GM10847 (cell line): ENCODE results near the gene IGSF21.

Source experiments
- POLR2A ChIP-seq: IDR thresholded peaks from 2 replicates; pipeline ENCODE4 v1.6.1; 2011; ENCODE audit not compliant: insufficient read length; ENCODE audit errors: extremely low read depth

The IGSF21 gene

DNA sequence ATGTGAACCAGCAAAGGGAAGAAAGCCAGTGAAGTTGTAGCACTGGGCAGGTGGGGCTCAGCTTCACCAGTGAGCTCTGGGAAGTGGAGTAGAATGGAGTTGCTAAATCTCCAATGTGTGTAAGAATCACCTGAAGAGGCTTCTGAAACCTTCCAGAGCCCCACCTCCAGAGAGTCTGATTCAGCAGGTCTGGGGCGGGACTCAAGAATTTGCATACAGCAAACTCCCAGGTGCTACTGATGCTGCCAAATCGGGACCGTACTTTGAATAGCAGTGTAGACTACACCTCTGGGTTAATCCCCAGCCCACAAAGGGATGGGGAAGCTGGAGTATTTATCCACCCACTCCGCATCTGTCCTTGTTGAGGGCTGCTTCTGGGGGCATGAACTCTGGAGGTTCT, 154.3 kb downstream of the IGSF21 start:
- no peak for TF ChIP-seq POLR2A

DNA sequence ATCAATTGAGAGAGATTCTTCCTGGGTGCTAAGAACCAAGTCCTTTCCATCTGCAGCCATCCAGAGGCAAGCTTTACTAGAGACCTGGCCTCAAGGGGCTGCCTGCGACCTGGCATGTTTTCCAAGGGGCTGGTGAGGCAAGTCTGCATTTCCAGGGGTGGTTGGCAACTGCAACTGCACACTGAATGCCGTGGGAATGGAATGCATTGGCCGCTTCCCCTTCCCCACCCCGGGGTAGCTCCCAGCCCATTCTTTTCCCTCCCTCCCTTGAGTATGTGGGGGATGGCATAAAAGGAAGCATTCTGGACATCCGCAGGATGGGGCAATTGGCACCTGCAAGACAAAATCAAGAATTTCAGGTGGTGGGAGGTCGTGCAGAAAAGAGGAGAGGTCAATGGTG, 155.1 kb downstream of the IGSF21 start:
- no peak for TF ChIP-seq POLR2A

DNA sequence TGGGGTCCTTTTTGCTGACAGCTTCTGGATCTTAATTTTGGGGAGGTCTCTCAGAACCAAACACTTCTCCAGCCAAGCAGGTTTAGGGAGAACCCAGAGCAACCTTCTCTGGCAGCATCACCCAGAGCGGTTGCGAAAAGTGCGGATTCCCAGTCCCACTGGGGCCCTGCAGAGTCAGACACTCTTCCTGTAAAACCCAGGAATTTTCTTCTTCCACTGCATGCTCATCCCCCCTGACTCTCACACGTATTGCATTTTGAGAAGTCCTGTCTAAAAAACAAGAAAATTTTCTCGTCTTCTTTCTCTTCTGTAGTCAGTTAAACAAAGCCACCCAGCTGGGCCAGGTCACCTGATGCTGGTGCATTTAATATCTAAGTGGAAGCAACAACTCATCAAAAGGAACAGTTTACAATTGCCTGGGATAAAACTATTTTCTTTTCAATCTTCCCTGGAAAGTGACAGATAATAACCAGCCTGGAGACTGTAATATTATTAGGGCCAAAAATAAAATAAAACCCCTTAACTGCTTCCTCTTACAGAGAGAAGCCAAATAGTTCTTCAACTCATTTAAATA, 156.0 kb downstream of the IGSF21 start:
- TF ChIP-seq POLR2A: no peak

DNA sequence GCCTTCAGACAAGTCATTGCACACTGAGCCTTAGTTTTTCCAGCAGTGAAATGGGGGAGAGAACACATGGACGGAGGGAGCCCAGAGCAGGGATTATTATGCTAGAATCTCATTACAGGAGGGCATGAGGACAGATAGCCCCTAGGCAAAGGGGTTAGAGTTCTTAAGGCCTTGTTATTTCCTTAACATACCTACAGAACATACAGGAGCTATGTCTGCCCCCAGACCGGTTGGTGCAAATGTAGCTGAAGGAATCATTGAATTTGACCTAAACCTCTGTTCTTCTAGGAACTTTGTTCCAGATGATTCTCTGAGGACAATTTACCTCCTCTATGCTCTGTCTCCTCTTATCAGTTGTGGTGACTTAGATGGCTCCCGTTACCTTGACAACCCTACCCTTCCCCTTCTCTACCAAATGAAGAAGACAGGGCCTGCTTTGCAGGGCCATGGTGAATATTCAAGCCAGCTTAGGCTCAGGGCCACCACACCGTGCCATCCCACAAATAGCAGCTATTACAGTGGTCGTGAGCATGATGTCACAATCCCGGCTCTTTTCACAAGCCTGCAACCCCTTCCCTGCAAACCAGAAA, 156.9 kb downstream of the IGSF21 start:
- no peak for TF ChIP-seq POLR2A

DNA sequence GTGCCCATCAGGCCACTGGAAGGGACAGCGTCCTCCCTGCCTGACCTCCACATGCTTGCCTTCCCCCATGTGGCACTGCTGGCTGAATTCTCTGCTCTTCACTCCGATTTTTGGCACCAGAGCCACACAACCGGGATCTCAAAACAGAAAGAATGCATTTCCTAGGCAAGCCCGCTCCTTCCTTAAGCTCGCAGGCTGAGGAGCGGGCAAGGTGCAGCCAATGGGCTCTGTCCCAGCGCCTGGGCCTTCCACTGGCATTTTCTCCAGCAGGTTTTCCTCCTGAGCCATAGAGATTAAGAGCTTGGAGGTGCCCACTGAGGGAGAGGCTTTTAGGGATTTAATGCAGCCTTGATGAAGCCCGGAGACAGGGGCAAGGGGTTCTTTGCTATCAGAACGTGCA, 158.0 kb downstream of the IGSF21 start:
- TF ChIP-seq POLR2A: no peak

DNA sequence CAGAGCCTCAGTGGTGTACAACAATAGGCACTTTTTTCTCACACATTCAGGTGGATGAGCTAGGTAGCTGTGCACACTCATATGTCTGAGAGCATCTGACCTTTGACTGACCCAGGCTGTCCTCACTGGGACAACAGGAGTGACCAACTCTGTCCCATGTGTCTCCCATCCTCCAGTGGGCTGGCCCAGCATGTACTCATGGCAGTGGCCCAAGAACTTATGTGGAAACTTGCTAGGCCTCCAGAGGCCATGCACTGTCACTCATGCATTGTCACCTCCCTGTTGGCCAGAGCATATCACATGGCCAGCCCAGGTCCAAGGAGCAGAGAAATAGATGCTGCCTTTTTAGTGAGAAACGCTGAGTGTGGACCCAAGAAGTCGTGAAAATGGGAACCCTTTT, 158.8 kb downstream of the IGSF21 start:
- TF ChIP-seq POLR2A: no peak

DNA sequence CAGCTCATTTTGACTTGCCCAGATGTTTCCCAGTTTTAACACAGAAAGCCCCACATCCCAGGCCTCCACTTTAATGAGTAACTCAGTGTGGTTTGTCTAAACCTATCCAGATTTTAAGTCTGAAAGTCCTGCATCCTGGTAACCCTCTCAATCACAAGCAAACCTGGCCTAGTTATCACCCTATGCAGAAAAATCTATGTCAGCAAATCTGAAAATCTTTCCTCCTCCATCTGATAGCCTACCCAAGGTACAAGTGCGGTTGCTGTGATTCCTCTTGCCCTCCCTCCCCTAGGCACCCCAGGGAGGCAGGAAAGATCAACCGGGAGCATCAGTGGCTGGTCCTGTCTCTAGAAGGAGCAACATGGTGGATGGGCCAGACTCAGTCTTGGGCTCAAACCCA, 163.7 kb downstream of the IGSF21 start:
- TF ChIP-seq POLR2A: no peak

DNA sequence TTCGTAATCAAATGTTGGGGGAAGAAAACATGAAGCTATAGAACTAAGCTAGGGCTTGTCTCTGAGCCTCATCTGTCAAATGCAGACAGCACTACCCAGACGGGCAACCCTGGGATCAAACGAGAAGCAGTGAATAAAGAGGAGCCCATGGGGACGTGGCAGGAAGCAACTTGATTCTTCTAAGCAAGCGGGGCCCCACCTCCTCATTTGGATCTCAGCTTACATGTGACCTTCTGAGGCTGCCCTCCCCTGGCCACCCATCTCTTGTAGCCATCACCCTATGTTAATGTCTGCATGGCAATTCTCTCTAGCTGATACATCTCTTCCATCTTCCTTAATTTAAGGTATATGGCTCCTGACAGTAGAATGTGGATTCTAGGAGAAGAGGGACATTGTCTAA, 171.3 kb downstream of the IGSF21 start:
- no peak for TF ChIP-seq POLR2A

DNA sequence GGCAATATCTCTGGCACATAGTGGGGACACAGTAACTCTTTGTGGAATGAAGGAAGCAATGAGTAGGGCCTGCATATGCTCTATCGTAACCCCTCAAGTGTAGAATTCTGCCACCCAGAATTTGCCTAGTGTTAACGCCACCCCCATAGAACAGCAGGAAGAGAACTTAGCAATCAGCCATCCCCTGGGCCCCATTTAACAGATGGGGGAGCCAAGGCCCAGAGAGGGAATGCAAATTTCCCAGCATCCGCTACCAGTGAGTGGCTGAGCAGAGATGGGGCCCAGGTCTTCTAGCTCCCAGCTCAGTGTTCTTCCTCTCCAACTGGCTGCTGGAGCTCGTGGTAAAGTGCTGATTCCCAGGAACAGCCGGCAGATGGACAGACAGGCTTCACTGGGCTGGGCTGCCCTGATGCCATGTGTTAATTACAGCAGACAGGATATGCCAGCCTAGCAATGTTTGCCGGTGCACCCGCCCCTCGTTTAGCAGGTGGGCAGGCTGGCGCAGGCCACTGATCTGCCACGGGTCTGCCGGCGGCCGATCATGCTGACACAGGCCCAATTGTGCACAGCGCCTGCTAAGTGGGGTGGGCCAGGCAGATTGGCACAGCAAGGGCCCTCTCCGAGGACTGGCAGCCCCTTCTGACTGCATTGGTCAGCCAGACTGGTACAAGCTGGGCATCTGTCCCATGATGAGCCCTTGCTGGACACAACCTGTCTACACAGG, 171.9 kb downstream of the IGSF21 start:
- no peak for TF ChIP-seq POLR2A

DNA sequence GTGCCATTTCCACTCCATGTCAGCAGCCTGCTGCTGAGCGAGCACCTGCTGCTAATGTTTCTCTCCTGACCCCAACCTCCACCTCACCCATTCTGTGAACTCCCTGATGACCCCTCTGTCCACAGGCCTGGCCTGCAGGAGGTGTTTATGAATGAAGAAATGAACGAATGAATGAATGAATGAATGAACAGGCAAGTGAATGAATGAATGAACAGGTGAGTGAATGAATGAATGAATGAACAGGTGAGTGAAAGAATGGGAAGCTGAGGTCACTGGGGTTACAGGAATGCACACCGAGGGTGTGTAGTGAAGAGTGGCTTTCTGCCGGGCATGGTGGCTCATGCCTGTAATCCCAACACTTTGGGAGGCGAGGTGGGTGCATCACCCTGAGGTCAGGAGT, 173.4 kb downstream of the IGSF21 start:
- no peak for TF ChIP-seq POLR2A

DNA sequence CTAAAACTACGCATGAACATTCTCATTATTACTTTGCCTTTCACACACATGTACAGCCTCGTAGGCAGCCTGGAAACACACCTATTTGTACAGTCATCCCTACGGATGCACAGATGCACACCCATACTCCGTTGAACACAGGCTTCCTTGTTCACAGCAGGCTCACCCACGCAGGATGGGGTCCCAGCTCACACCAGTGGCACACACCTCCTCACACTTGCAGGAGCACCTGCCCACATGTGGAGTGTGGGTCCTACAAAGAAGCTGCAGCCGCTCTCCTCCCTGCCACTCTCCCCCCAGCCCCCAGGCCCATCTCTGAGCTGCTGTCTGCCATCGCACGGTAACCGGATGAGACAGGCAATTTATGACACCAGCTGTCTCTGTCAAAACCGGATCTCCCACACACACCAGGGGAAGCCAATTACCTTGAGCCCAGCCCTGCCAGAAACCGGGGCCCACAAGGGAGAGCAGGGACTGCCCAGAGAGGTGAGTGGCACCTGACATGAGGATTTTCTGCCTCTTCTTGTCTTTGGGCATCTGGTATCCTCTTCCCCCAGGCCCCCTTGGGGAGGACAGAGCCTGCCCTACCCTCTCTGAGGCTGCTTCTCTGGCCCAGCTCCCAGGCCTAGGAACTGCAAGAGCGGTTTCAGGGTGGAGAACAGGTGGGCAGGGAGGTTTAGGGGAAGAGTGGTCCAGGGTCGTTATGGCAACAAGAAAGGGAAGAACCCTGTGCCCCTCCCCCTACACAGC, 175.4 kb downstream of the IGSF21 start:
- TF ChIP-seq POLR2A: no peak

DNA sequence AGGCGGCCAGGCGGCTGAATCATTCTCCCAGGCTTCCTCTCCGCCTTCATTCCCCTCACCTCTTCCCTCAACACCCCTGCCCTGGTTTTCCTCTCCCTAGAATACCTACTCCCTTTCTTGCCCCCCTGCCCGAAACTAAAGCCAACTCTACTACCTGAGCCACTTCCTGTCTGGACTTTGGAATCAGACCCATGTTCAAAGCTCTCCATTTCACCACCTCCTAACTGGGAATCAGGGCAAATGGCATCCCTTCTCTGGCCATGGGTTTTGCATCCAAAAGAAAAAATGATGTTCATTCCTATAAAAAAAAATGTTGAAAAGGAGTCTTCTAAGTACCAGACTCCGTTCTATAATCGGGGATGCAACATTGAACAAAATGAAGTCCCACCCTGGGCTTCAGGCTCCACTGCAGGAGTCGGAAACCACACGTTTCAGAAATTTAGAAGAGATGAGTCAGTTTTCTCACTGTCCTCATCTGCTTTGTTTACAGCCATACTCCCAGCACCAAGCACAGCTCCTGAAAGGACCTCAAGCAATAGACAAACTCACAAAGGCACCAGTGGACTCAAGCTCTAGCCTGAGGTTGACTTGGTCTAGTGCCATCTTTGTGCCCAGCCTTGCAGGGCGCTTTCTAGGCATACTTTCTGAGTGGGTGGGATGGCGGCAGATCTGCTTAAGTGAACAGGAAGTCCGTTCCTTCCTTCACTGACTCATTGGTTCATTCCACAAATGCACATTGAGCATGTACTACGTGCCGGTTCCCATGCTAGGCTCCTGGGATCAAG, 176.2 kb downstream of the IGSF21 start:
- no peak for TF ChIP-seq POLR2A

DNA sequence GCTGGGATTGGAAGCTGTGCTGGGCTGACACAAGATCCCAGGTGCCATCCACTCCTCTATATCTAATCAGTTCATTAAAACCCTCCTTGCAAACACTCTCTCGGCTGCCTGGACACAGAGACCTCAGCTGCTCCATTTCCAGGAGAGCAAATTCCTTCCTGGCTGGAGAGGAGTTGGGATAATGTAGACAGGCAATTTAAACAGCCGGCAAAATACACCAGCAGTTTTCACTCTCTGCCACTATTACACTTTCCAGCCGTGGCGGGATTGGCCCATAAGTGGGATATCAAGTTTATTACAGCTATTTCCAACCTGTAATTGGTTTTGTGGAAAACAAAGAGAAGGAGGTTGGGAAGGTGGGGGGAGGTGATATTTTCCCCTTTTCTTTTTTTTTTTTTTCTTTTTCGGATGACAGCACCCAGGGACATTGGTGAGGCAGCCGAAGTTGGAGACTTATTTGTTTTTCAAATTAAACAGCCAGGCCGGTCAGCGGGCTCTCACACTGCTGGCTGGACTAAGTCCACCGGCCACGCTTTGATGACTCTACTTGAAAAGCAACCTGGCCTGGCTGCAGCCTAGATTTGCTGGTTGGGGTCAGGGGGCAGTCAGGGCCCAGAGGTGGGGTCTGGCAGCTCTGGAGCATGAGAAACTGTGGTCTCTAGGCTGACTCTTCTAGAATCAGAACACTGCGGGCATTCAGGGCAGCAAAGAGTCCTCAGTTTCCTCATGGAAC, 177.4 kb downstream of the IGSF21 start:
- TF ChIP-seq POLR2A: no peak

DNA sequence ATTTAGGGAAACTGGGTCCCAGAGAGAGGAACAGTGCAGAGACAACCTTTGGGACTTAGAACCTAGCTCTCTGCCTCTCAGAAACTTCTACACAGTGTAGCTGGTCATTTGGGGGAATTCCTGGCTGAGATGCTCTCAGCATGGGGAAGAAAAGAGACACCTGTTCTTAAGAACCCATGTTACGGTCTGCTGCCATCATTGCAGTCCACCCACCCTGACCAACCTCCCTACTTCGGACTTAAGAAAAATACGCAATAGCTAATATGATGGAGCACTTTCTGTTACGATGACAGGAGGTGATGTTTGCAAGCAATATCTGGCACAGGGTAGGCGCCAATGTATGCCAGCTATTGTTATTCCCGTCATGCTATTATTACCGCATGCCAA, 177.9 kb downstream of the IGSF21 start:
- no peak for TF ChIP-seq POLR2A

DNA sequence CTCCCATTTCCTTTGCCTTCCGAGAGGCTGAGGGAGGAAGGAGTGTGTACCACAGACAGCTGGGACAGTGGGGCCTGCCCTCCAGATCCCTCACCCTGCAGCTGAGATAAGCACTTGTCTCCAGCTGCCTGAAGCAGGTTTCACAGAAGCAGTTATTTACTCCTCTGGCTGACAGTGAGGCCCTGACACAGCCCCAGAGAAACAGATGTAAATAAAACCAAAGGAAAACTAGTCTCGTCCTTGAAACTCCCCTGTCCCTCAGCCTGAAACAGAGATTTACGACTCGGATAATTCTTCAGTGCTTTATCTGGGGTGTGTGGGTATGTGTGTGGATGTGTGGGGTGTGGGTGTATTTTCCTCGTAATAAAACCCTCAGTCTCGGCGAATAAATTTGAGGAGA, 181.1 kb downstream of the IGSF21 start:
- TF ChIP-seq POLR2A: no peak
